Spinal cord (tissue), 10 donors: ENCODE results near the gene GDPGP1. TPM values are rescaled to one million over a fixed set of nuclear protein-coding genes. Genes with fewer than 3 reads are reported as not detected.
"Not testable (repeated sequence)": the region's sequence is repeated elsewhere in the genome, so short reads cannot be mapped to it uniquely, and the experiment has no call there.

ENCODE experiments used
- DNase-seq, 6 donors: peaks; one replicate each; pipeline versions ENCODE4 v3.0.0 to v3.0.0-alpha.2; 2013 to 2015; ENCODE audit warnings: low spot score in 6 of 6, low read depth in 4 of 6
- H3K27ac ChIP-seq: one replicate; pipeline ENCODE4 v1.5.1; 2013; ENCODE audit warnings: low read depth, low read length, control low read depth
- H3K27me3 ChIP-seq: one replicate; pipeline ENCODE4 v1.6.1; 2013; ENCODE audit warnings: low read length; ENCODE audit not compliant: control insufficient read depth, insufficient read depth
- H3K36me3 ChIP-seq: one replicate; pipeline ENCODE4 v1.6.1; 2013; ENCODE audit warnings: low read length; ENCODE audit not compliant: control insufficient read depth, insufficient read depth
- H3K4me1 ChIP-seq: one replicate; pipeline ENCODE4 v1.6.1; 2013; ENCODE audit warnings: low read length; ENCODE audit not compliant: control insufficient read depth, insufficient read depth
- H3K4me3 ChIP-seq: one replicate; pipeline ENCODE4 v1.5.1; 2013; ENCODE audit warnings: low read depth, low read length, control low read depth
- H3K9me3 ChIP-seq: one replicate; pipeline ENCODE4 v1.6.1; 2013; ENCODE audit warnings: low read length; ENCODE audit not compliant: control insufficient read depth, insufficient read depth
- WGBS: methylation state at CpG from one replicate; pipeline ENCODE4 v1.1.5; 2013; ENCODE audit warnings: missing lambda C conversion rate; ENCODE audit not compliant: insufficient coverage; 5-methylcytosine and 5-hydroxymethylcytosine counted together
- polyA plus RNA-seq, 2 donors: library from polyadenylated mRNA; unstranded; fragments of 120-200 nt; gene quantifications; one replicate each; pipeline ENCODE4 v1.2.1, GENCODE V29; 2013; ENCODE audit not compliant: insufficient read length in 2 of 2
- total RNA-seq, 2 donors: library from RNA; depleted of rRNA in 1 of 2; stranded (reverse); fragments of 120-200 nt in 1 of 2; fragments of >200 nt in 1 of 2; gene quantifications; one replicate each; pipeline versions ENCODE4 v1.2.3 to v1.2.4, GENCODE V29; 2013 to 2014
- donor health status: healthy.

GDPGP1 gene
- total and polyA plus RNA-seq, 4 donors: 3.7 to 7.8 (median 6.7) TPM

GRCh38 chr15:90270502-90271150 lies 36.6 kb downstream of the GDPGP1 start:
- no peak overlapping the region for H3K4me3 ChIP-seq
- no peak for DNase-seq
- peaks cover 23% of the 10 kb centered on the region for H3K4me1 ChIP-seq
- H3K36me3 ChIP-seq: peaks cover 38% of the 10 kb centered on the region
- H3K27me3 ChIP-seq: no peaks in the 10 kb centered on the region
- H3K27ac ChIP-seq: no peak overlapping the region
- H3K9me3 ChIP-seq: no peaks in the 10 kb centered on the region
- 91% methylated on average over 8 of the region's 10 CpGs for WGBS

GRCh38 chr15:90271459-90272166 lies 37.6 kb downstream of the GDPGP1 start:
- Histone ChIP-seq H3K9me3 (no peaks in the 10 kb centered on the region), H3K4me1 (peaks cover 18% of the 10 kb centered on the region), H3K4me3 (no peak overlapping the region), H3K27me3 (no peaks in the 10 kb centered on the region), H3K36me3 (peaks cover 39% of the 10 kb centered on the region), H3K27ac (no peak overlapping the region)
- no peak for DNase-seq
- 89% methylated on average over 5 of the region's 7 CpGs for WGBS

DNA sequence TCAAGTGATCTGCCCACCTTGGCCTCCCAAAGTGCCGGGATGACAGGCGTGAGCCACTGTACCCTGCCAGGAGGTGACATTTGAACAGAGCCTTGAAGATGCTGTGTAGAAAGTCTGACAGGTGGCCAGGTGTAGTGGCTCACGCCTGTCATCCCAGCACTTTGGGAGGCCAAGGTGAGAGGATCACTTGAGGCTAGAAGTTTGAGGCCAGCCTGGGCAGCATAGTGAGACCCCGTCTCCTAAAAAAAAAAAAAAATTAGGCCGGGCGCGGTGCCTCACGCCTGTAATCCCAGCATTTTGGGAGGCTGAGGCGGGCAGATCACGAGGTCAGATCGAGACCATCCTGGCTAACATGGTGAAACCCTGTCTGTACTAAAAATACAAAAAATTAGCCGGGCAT lies 44.5 kb downstream of the GDPGP1 start:
- H3K4me1 ChIP-seq, H3K27ac ChIP-seq, H3K27me3 ChIP-seq, H3K9me3 ChIP-seq, DNase-seq, H3K4me3 ChIP-seq: not testable (repeated sequence)
- WGBS: 96% methylated on average over 9 of the region's 12 CpGs
- peaks cover 19% of the 10 kb centered on the region for H3K36me3 ChIP-seq

DNA sequence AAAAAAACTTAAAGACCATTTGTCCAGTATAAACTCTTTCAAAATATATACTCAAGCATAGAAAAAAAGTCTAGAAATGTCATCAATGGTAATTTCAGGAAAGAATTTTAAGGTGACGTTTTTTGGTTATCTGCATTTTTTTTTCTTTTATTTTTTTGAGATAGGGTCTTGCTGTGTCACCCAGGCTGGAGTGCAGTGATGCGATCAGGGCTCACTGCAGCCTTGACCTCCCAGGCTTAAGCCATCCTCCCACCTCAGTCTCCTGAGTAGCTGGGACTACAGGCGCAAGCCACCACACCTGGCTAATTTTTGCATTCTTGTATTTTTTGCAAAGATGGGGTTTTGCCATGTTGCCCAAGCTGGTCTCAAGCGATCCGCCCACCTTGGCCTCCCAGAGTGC lies 46.7 kb downstream of the GDPGP1 start:
- not testable (repeated sequence) for DNase-seq, H3K27me3 ChIP-seq, H3K9me3 ChIP-seq, H3K4me1 ChIP-seq, H3K4me3 ChIP-seq, H3K27ac ChIP-seq
- H3K36me3 ChIP-seq: peaks cover 15% of the 10 kb centered on the region
- 100% methylated on average over 1 of the region's 5 CpGs for WGBS

GRCh38 chr15:90281637-90282036 lies 47.6 kb downstream of the GDPGP1 start:
- H3K9me3 ChIP-seq, H3K27ac ChIP-seq, DNase-seq, H3K4me3 ChIP-seq, H3K27me3 ChIP-seq, H3K4me1 ChIP-seq: not testable (repeated sequence)
- peaks cover 13% of the 10 kb centered on the region for H3K36me3 ChIP-seq
- 89% methylated on average over 4 of the region's 6 CpGs for WGBS

GRCh38 chr15:90286678-90287077 lies 52.7 kb downstream of the GDPGP1 start:
- Histone ChIP-seq H3K9me3 (no peaks in the 10 kb centered on the region), H3K27me3 (no peaks in the 10 kb centered on the region), H3K4me3 (no peak overlapping the region), H3K36me3 (peaks cover 12% of the 10 kb centered on the region), H3K27ac (no peak overlapping the region), H3K4me1 (no peaks in the 10 kb centered on the region)
- peak in 2 of 6 donors; percentile 35 to 64 for DNase-seq

DNA sequence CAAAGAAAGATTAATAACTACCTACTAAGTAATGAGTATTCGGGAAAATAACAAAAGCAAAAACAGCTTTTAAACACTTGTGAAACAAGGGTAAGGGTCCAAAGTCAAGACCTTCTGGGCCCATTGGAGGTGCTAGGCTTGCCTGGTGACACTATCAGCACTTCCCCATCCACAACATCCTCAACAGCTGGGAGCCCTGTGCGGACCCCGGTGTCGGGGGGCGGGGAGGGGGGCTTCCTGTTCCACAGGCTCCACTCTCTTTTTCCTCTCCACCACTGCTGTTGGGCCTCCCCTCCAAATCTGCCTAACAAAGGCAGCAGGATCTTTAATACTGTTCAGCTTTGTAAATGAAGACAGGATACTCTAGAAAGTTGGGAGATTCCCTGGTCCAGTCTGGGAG lies 53.1 kb downstream of the GDPGP1 start:
- H3K36me3 ChIP-seq: peaks cover 12% of the 10 kb centered on the region
- H3K9me3 ChIP-seq: no peaks in the 10 kb centered on the region
- no peaks in the 10 kb centered on the region for H3K4me1 ChIP-seq
- WGBS: no CpG with 5 or more reads among the region's 5 CpGs
- no peak for DNase-seq
- H3K27me3 ChIP-seq: no peaks in the 10 kb centered on the region
- no peak overlapping the region for H3K27ac ChIP-seq
- H3K4me3 ChIP-seq: no peak overlapping the region

GRCh38 chr15:90287946-90288345 lies 53.9 kb downstream of the GDPGP1 start:
- Histone ChIP-seq H3K27me3 (no peaks in the 10 kb centered on the region), H3K27ac (no peak overlapping the region), H3K4me3 (no peak overlapping the region), H3K9me3 (no peaks in the 10 kb centered on the region), H3K4me1 (no peaks in the 10 kb centered on the region), H3K36me3 (peaks cover 15% of the 10 kb centered on the region)
- DNase-seq: no peak
- 94% methylated on average over 2 of the region's 6 CpGs for WGBS

DNA sequence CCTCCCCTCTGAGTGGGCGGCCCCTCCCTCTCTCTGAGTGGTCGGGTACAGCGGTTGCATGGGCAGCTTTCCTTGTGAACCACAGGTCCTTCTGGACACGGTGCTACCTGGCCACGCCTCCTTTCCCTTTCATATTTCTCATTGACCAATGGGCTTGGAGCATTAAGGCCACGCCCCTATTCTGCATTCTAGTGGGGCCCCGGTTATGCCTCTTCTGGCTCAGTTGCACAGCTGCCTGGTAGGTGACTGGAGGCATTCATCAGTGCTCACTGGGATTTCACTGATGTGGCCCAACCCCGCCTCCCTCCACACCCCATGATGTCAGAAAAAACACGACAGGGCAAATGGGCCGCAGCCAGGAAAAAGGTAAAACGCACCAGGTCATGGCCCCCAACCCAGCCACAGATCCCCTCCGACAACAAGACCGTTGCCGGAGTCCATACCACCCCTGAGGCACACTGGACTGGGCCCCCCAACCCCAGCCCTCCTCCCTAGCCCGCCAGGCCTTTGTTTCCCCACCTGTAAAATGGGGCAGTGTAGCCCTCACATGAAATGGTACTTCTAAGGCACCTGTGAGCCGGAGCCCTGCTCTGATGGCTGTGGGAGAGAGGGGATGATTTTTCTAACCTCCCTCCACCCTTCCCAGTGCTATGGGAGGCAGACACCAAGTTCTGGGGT lies 57.8 kb downstream of the GDPGP1 start:
- H3K27me3 ChIP-seq: no peaks in the 10 kb centered on the region
- DNase-seq: no peak
- 78% methylated on average over 11 of the region's 16 CpGs for WGBS

More for the DNA sequence above, 57.8 kb downstream of the GDPGP1 start:
- H3K36me3 ChIP-seq: peaks cover 3% of the 10 kb centered on the region
- no peaks in the 10 kb centered on the region for H3K9me3 ChIP-seq
- no peak overlapping the region for H3K4me3 ChIP-seq
- H3K4me1 ChIP-seq: peaks cover 18% of the 10 kb centered on the region
- H3K27ac ChIP-seq: no peak overlapping the region
